ENCODE data around the gene BCO2. TPM values are rescaled to one million over a fixed set of nuclear protein-coding genes. Genes with fewer than 3 reads are reported as not detected.
A peak's percentile ranks its signal among the peaks of the same experiment; 100 is the strongest.
"Not testable (repeated sequence)": the region's sequence is repeated elsewhere in the genome, so short reads cannot be mapped to it uniquely, and the experiment has no call there.

BCO2 gene
- polyA plus RNA-seq, 5 donors, result 7.8 to 10.6 (median 9.0) TPM

GRCh38 chr11:112166562-112166961 is 8.8 kb upstream of the BCO2 start:
- no peak for DNase-seq

- DNase-seq, result no peak
These were observed 8.2 kb upstream of the BCO2 start, which contains the start of gene TEX12 for GRCh38 chr11:112167145-112167544. TEX12 (plus strand) TSS chr11:112167372; CDS start chr11:112169269, 1,897 bp downstream.

GRCh38 chr11:112172362-112172994 is 2.8 kb upstream of the BCO2 start:
- DNase-seq, result no peak

GRCh38 chr11:112173152-112173551 is 2.2 kb upstream of the BCO2 start:
- no peak for DNase-seq

- DNase-seq, result no peak
These were observed 264 bp downstream of the BCO2 start for GRCh38 chr11:112175599-112175952.

GRCh38 chr11:112176077-112176476 is 765 bp downstream of the BCO2 start:
- peak in 1 of 2 donors; percentile 10 for DNase-seq

GRCh38 chr11:112177589-112177988 is 2.3 kb downstream of the BCO2 start:
- no peak for DNase-seq

- DNase-seq, result no peak
These were observed 3.1 kb downstream of the BCO2 start for GRCh38 chr11:112178428-112178827.

- DNase-seq, result no peak
These were observed 3.6 kb downstream of the BCO2 start for GRCh38 chr11:112178936-112179335.

- no peak for DNase-seq
These were observed 4.3 kb downstream of the BCO2 start for GRCh38 chr11:112179601-112180000.

GRCh38 chr11:112182867-112183266 is 7.6 kb downstream of the BCO2 start:
- no peak for DNase-seq

- no peak for DNase-seq
These were observed 10.6 kb downstream of the BCO2 start for GRCh38 chr11:112185883-112186282.

- DNase-seq, result no peak
These were observed 11.0 kb downstream of the BCO2 start for GRCh38 chr11:112186304-112186703.

GRCh38 chr11:112195113-112195512 is 19.8 kb downstream of the BCO2 start:
- not testable (repeated sequence) for DNase-seq

- DNase-seq, result no peak
These were observed 20.6 kb downstream of the BCO2 start for GRCh38 chr11:112195951-112196351.

- no peak for DNase-seq
These were observed 21.3 kb downstream of the BCO2 start for GRCh38 chr11:112196519-112197087.

GRCh38 chr11:112199101-112199500 is 23.8 kb downstream of the BCO2 start:
- not testable (repeated sequence) for DNase-seq

GRCh38 chr11:112200252-112200651 is 24.9 kb downstream of the BCO2 start:
- no peak for DNase-seq

GRCh38 chr11:112206071-112206470 is 30.8 kb downstream of the BCO2 start:
- DNase-seq, result no peak

- DNase-seq, result no peak
These were observed 35.6 kb downstream of the BCO2 start for GRCh38 chr11:112210890-112211289.

- no peak for DNase-seq
These were observed 36.2 kb downstream of the BCO2 start for GRCh38 chr11:112211536-112211935.

- no peak for DNase-seq
These were observed 37.0 kb downstream of the BCO2 start for GRCh38 chr11:112212290-112212689.

- DNase-seq, result no peak
These were observed 37.4 kb downstream of the BCO2 start for GRCh38 chr11:112212710-112213109.

GRCh38 chr11:112213753-112214152 is 38.4 kb downstream of the BCO2 start:
- no peak for DNase-seq
